SIG-M5 treated with dmso at 0.1 percent for 504 hours (cell line): Measurements from ENCODE around the gene GORASP1.

Source experiments
- DNase-seq: peaks from one replicate; lab custom pipeline; 2025; ENCODE audit not compliant: unreplicated experiment; lab: John Stamatoyannopoulos, UW

The GORASP1 gene

DNA sequence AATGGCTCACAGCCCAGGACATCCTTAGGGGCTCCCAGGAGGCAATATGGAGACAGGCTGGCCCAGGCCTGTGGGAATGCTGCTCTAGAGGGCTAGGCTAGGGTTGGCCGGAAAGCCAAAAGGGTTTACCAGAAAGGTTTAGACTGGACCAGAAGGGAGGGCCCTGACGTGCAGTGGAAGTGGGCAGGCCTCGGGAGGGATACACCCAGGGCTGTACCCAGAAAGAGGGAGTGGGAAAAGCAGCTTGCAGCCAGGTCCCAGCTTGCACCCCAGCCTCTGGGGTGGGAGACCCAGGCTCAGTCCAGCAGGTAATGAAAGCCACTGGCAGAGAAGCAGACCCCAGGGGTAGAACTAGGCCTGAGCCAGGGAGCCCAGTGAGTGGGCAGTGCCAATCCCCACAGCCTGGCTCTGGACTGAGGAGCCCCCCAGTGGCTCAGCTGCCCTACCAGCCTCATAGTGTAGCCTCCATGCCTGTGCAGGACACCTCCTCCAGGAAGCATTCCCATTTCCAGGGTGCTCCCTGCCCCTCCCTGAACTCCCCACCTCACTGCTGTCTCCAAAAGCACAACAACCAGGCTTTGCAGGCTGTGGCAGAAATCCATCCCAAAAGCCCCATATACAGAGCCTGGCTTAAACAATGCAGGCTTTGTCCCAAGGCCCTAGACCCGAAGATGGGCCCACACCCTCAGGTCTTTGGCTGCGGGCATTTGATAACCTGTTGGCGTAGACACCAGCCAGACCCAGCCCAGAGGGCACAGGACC, 3.5 kb downstream of the GORASP1 start:
- DNase-seq: no peak

DNA sequence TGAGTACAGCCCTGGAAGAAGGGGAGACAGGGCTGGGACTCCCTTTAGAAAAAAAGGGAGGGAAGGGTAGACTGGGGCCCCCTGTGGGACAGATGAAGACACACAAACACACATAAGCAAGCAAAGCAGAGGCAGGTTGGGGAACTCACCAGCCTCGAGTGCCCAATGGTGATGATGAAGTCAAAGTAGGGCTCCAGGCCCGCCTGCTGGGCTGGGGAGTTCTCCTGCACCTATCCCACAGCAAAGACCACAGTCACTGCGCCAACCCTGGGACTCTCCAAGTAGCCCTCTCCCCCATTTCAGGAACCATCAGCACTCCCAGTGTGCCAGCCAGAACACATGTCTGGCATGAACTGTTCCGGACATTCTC, 4.1 kb downstream of the GORASP1 start:
- peak; percentile 8 for DNase-seq

DNA sequence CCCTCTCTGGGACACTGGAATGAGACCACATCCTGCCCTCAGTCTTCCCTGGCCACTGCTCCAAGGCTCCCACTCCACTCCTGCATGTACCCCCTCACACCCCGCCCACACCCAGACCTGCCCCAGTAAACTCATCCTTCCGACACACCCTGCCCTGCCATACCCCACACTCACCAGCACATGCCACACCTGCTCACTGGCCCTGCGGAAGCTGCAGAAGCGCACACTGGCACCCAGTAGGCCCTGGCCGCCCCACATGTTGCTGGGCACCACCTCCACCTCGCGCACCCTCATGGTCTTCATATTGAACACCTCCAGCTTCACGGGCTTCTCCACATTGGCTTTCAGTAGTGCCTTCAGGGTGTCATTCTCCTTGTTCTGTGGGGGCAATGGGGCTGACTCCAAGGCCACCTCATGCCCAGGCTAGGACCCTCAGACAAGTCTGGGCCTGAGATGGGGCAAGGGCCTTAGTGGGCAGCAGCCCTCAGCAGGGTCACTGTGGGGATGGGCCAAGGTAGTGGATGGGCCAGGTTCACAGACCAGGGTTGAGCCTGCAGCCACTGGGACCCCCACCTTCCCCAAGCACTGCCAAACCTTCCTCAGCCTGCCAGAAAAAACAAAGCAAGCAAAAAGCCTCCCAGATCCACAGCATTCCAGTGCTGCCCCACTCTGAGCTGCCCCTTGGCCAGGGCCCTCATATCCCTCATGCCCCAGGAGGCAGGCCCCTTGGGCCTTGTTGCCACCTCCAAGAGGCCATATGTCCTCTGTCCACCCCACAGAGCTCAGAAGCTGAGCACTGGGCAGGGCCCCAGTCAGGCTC, 4.7 kb downstream of the GORASP1 start:
- no peak for DNase-seq

GRCh38 chr3:39101022-39101689, 6.3 kb downstream of the GORASP1 start:
- peak; percentile 50 for DNase-seq

GRCh38 chr3:39100500-39100886, 6.9 kb downstream of the GORASP1 start:
- no peak for DNase-seq

GRCh38 chr3:39099738-39100499, 7.5 kb downstream of the GORASP1 start:
- no peak for DNase-seq

DNA sequence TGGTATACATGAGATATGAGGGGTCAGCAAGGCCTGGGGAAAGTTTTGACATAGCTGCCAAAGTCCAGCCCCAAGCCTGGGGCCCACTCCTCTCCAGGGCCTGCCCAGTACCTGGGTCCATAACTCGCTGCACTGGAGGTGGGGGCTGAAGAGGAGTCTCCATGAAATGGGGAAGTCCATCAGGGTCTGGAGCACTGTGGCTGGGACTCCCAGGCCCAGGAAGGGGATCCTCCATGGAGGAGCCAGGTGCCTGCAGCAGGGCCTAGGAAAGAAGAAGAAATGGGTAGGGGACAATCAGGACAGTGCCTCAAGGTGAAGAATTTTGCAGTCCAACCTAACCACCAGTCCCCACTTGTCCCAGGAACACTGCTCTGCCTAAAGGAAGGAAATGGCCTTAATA, 8.2 kb downstream of the GORASP1 start:
- DNase-seq: no peak

- DNase-seq: no peak
Observed at GRCh38 chr3:39098473-39099000, 8.9 kb downstream of the GORASP1 start.

- DNase-seq: no peak
Observed at GRCh38 chr3:39097716-39098472, 9.5 kb downstream of the GORASP1 start.

- no peak for DNase-seq
Observed at GRCh38 chr3:39096775-39097174, 10.7 kb downstream of the GORASP1 start.

DNA sequence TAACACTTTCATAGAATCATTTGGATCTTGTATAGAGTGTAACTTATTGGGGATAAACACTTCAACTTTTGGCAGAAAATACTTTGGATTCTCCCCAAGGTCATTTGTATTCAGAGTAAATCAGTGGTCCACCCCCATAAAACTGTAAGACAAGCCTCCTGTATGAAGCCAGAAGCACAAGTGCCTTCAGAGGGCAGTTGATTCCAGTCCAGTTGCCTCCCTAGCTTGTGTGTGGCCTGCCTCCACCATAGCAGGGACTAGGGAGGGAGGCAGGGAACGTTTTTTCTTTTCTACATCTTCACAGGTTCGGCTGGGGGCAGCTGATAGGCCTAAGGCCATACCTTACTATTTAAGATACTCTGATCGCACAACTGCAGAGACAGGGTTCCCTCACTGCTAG, 11.6 kb downstream of the GORASP1 start:
- no peak for DNase-seq

- DNase-seq: no peak
Observed at GRCh38 chr3:39094851-39095677, 12.4 kb downstream of the GORASP1 start.

GRCh38 chr3:39090922-39091321, 16.5 kb downstream of the GORASP1 start:
- DNase-seq: no peak

- DNase-seq: no peak
Observed at GRCh38 chr3:39088889-39089288, 18.5 kb downstream of the GORASP1 start.

DNA sequence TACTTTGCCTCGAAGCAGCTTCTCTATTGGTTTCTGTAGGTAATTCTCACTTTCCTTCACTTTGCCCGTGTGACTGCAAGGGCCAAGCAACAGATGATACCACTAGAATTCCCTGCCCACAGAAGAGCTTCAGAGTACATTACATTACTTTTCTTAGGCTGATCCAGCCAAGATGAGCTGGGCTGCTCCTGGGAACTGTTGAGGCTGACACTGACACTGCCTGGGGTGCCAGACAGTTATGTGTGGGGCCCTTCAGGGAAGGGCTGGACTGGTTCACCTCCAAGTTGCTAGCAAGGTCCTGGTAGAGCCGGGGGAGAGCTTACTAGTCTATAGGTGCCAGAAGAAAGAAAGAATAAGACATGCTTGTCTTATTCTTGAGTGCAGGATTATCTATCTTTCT, 19.0 kb downstream of the GORASP1 start:
- DNase-seq: no peak

GRCh38 chr3:39086144-39086543, 21.3 kb downstream of the GORASP1 start:
- DNase-seq: no peak

GRCh38 chr3:39082666-39083313, 24.6 kb downstream of the GORASP1 start:
- no peak for DNase-seq

GRCh38 chr3:39080026-39080425, 27.4 kb downstream of the GORASP1 start:
- no peak for DNase-seq

DNA sequence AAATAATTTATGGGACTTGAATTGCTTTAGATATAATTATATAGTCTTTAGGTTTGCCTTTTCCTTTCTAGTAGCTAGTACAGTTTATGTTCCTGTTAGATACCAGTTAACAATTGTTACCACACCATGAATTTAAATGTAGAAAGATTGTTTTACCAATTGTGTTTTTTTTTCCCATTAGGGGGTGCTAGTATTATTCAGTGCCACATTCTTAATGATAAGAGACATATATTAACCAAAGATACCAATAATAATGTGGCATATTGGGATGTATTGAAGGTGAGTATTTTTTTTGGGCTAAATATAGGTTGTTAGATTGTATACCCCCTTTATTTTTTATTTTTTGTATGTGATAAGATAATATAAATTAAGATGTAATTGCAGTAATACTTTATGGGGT, 27.9 kb downstream of the GORASP1 start:
- DNase-seq: no peak
